GM06990 (cell line): Measurements from ENCODE around the gene ZNF26.
"Not testable (repeated sequence)": the region's sequence is repeated elsewhere in the genome, so short reads cannot be mapped to it uniquely, and the experiment has no call there.

Source experiments
- DNase-seq: peaks from one replicate; pipeline ENCODE4 v3.0.0-alpha.2; 2011; ENCODE audit not compliant: insufficient read length; ENCODE audit errors: extremely low read depth
- H3K27me3 ChIP-seq: replicated peaks from 2 replicates; pipeline ENCODE4 v1.6.0; 2011; ENCODE audit warnings: low read length; ENCODE audit not compliant: control insufficient read depth, insufficient read depth
- H3K36me3 ChIP-seq: 2 replicates; pipeline ENCODE4 v1.5.1; 2011; ENCODE audit warnings: low read length; ENCODE audit not compliant: control insufficient read depth, insufficient read depth
- H3K4me3 ChIP-seq: replicated peaks from 2 replicates; pipeline ENCODE4 v1.5.1; 2011; ENCODE audit warnings: low read depth, mild to moderate bottlenecking, control low read depth, low read length
- TF ChIP-seq, protein P1 (sequence below): IDR thresholded peaks from 2 replicates; pipeline ENCODE4 v1.5.1; 2011; ENCODE audit warnings: low read length, control low read depth, mild to moderate bottlenecking, inconsistent platforms; ENCODE audit not compliant: insufficient read depth, poor library complexity, severe bottlenecking

ZNF26 gene

GRCh38 chr12:132986001-132986884 is at the start of gene ZNF26:
Gene ZNF26, plus strand, starts transcription at chr12:132986367. Its CDS starts 474 bp downstream, at chr12:132986841.
- Histone ChIP-seq H3K27me3 (no peaks in the 10 kb centered on the region), H3K36me3 (no peaks in the 10 kb centered on the region; the same call in 1 of the 2 replicates), H3K4me3 (peak within 1 kb of the TSS; percentile 84)
- TF ChIP-seq, protein P1, sequence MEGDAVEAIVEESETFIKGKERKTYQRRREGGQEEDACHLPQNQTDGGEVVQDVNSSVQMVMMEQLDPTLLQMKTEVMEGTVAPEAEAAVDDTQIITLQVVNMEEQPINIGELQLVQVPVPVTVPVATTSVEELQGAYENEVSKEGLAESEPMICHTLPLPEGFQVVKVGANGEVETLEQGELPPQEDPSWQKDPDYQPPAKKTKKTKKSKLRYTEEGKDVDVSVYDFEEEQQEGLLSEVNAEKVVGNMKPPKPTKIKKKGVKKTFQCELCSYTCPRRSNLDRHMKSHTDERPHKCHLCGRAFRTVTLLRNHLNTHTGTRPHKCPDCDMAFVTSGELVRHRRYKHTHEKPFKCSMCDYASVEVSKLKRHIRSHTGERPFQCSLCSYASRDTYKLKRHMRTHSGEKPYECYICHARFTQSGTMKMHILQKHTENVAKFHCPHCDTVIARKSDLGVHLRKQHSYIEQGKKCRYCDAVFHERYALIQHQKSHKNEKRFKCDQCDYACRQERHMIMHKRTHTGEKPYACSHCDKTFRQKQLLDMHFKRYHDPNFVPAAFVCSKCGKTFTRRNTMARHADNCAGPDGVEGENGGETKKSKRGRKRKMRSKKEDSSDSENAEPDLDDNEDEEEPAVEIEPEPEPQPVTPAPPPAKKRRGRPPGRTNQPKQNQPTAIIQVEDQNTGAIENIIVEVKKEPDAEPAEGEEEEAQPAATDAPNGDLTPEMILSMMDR = no peak
- peak; percentile 91 for DNase-seq

DNA sequence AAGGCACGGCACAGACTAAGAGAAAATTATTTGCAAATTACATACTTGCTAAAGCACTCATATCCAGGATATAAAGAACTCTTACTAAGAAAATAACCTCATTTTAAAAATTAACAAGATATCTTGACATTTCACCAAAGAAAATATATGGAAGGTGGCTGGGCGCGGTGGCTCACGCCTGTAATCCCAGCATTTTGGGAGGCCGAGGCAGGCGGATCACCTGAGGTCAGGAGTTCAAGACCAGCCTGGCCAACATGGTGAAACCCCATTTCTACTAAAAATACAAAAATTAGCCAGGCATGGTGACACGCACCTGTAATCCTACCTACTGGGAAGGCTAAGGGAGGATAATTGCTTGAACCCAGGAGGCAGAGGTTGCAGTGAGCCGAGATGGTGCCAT is 49.2 kb upstream of the ZNF26 start:
- not testable (repeated sequence) for H3K36me3 ChIP-seq, DNase-seq, H3K4me3 ChIP-seq, H3K27me3 ChIP-seq

GRCh38 chr12:132937476-132937875 is 48.7 kb upstream of the ZNF26 start:
- no peak for DNase-seq
- no peaks in the 10 kb centered on the region for H3K27me3 ChIP-seq
- peaks cover 3% of the 10 kb centered on the region for H3K36me3 ChIP-seq
- TF ChIP-seq, protein P1 = no peak
- H3K4me3 ChIP-seq = no peak overlapping the region

GRCh38 chr12:132938807-132939206 is 47.4 kb upstream of the ZNF26 start:
- not testable (repeated sequence) for DNase-seq, H3K4me3 ChIP-seq, H3K27me3 ChIP-seq, H3K36me3 ChIP-seq

DNA sequence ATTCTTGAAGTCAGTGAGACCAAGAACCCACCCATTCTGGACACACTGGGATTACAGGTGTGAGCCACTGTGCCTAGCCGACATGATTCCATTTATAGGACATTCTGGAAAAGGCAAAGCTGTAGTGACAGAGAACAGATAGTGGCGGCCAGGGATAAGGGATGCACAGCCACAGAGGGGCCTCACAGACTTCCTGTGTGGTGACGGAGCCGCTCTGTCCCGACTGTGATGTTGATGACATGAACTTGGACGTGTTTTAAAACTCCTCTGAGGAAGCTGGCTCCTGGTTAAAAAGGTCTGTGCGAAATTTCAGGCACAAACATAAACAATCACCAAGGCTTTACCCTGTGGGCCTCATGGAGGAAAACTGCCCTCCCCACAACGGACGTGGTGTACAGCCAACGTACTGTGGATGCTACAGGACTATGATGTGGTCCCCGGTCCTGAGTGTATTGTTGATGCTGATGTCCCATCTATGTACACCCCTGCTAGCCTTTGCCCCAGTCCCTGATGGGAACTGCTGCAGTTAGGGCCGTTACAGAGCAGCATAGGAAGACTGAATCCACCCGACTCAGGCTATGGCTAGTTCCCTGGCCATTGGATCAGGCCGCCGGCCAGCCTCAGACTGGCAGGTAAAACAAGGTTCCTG is 46.0 kb upstream of the ZNF26 start:
- H3K36me3 ChIP-seq = peaks cover 10% of the 10 kb centered on the region
- no peak for DNase-seq
- TF ChIP-seq, protein P1 = no peak
- H3K27me3 ChIP-seq = no peaks in the 10 kb centered on the region
- H3K4me3 ChIP-seq = no peak overlapping the region

DNA sequence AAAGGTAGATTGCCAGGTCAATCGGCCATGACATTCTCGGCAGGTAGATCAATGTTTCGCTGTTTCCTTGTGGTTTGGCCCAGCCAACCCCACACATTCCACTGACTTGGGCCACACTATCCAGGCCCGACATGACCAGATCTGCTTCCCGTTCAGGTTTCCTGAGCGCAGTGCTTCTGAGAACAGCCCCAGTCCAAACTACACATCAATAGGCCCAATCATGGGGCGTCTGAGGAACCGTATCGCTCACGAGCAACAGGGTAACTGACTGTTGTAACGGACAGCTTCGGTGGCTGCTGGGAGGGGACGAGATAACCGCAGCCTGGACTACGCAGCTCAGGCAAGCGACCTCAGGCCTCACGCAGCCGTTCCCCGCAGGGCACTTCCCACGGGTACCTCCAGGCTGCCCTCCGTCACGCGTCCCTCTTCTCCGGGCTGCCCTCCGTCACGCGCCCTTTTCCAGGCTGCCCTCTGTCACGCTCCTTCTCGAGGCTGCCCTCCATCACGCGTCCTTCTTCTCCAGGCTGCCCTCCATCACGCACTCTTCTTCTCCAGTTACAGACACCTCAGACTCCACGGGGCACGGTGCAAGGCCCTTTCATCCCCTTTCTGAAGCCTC is 44.7 kb upstream of the ZNF26 start:
- no peaks in the 10 kb centered on the region for H3K27me3 ChIP-seq
- peaks cover 12% of the 10 kb centered on the region for H3K36me3 ChIP-seq
- DNase-seq = no peak
- H3K4me3 ChIP-seq = no peak overlapping the region
- TF ChIP-seq, protein P1 = no peak
